ENCODE data around the gene SNTG2. TPM values are rescaled to one million over a fixed set of nuclear protein-coding genes. Genes with fewer than 3 reads are reported as not detected.

The SNTG2 gene
- total and polyA plus RNA-seq, 10 of the 15 experiments (the other 5 are each of a cell fraction or from before 2014, with no cell fraction given), result not detected

GRCh38 chr2:1041012-1041805 lies 90.6 kb downstream of the SNTG2 start:
- H3K9me3 ChIP-seq (replicated peaks; ENCODE audit: control insufficient read depth, insufficient read depth, low read length), result peaks cover 3% of the 10 kb centered on the region; the same call in 2 of the 3 replicates
- ChIA-PET POLR2A (no interaction called here), RAD21 (ENCODE audit: unreplicated experiment) (no interaction called here), CTCF (no interaction called here), SMC1A (ENCODE audit: uncharacterized antibody, unreplicated experiment) (no interaction called here)
- no peak for FAIRE-seq
- BruUV-seq (replicated peaks), result no TSS peak
- no peak for ATAC-seq
- no peak overlapping the region for H2AFZ ChIP-seq (ENCODE audit: control insufficient read depth, low read depth, low read length)
- TF ChIP-seq BACH1 (IDR thresholded peaks at IDR 0.05; ENCODE audit: borderline replicate concordance), result no peak
- 24% methylated on average over 9 of the region's 9 CpGs for WGBS (ENCODE audit: insufficient coverage, insufficient replicate concordance, low lambda C conversion rate, missing lambda C conversion rate)
- H3K4me2 ChIP-seq (ENCODE audit: control insufficient read depth, insufficient read depth), result no peak overlapping the region
- in situ Hi-C loops (cut with MboI) (no loop called here), intact Hi-C loops (cut with micrococcal nuclease; ENCODE audit: unreplicated experiment) (no loop called here)
- DNase-seq (ENCODE audit: low read depth, low spot score), result no peak
- no peaks in the 10 kb centered on the region for H4K20me1 ChIP-seq (ENCODE audit: control insufficient read depth, insufficient read depth)
- no peak overlapping the region for H3K27ac ChIP-seq (ENCODE audit: control insufficient read depth, insufficient read depth)
- no peaks in the 10 kb centered on the region for H3K36me3 ChIP-seq (ENCODE audit: control insufficient read depth in 2 of 2, insufficient read depth in 2 of 2, low read length in 1 of 2)
- H3K4me1 ChIP-seq (ENCODE audit: control insufficient read depth, insufficient read depth, low read length), result no peaks in the 10 kb centered on the region
- H3K4me3 ChIP-seq, result no peak overlapping the region
- H3K27me3 ChIP-seq (replicated peaks in 1 of 2; ENCODE audit: control insufficient read depth in 2 of 2, insufficient read depth in 2 of 2, low read length in 1 of 2), result no peaks in the 10 kb centered on the region
- H3K9ac ChIP-seq (ENCODE audit: control insufficient read depth, insufficient read depth, low read length), result no peak overlapping the region
- H3K79me2 ChIP-seq (ENCODE audit: control insufficient read depth, insufficient read depth, low read length), result no peaks in the 10 kb centered on the region

- Histone ChIP-seq H3K4me1 (ENCODE audit: control insufficient read depth, insufficient read depth, low read length) (no peaks in the 10 kb centered on the region), H3K27me3 (replicated peaks in 1 of 2; ENCODE audit: control insufficient read depth in 2 of 2, insufficient read depth in 2 of 2, low read length in 1 of 2) (no peaks in the 10 kb centered on the region), H4K20me1 (ENCODE audit: control insufficient read depth, insufficient read depth) (no peaks in the 10 kb centered on the region), H2AFZ (ENCODE audit: control insufficient read depth, low read depth, low read length) (no peak overlapping the region), H3K27ac (ENCODE audit: control insufficient read depth, insufficient read depth) (no peak overlapping the region), H3K9ac (ENCODE audit: control insufficient read depth, insufficient read depth, low read length) (no peak overlapping the region), H3K36me3 (ENCODE audit: control insufficient read depth in 2 of 2, insufficient read depth in 2 of 2, low read length in 1 of 2) (no peaks in the 10 kb centered on the region), H3K4me3 (no peak overlapping the region), H3K79me2 (ENCODE audit: control insufficient read depth, insufficient read depth, low read length) (no peaks in the 10 kb centered on the region), H3K4me2 (ENCODE audit: control insufficient read depth, insufficient read depth) (no peak overlapping the region), H3K9me3 (replicated peaks; ENCODE audit: control insufficient read depth, insufficient read depth, low read length) (peaks cover 3% of the 10 kb centered on the region; the same call in 2 of the 3 replicates)
- RAD21 ChIA-PET (ENCODE audit: unreplicated experiment), result no interaction called here
- intact Hi-C loops (cut with micrococcal nuclease; ENCODE audit: unreplicated experiment), result no loop called here
- CTCF ChIA-PET, result no interaction called here
- BruUV-seq (replicated peaks), result no TSS peak
- DNase-seq (ENCODE audit: low read depth, low spot score) (no peak), FAIRE-seq (no peak), ATAC-seq (no peak)
- SMC1A ChIA-PET (ENCODE audit: uncharacterized antibody, unreplicated experiment), result no interaction called here
- POLR2A ChIA-PET, result interaction anchor here (0.6 kb wide), 1 partner anchor 660 kb away, joined by 3 read pairs; no protein-coding TSS in a partner anchor
- in situ Hi-C loops (cut with MboI), result no loop called here
- 0% methylated on average over 1 of the region's 1 CpG for WGBS (ENCODE audit: insufficient coverage, insufficient replicate concordance, low lambda C conversion rate, missing lambda C conversion rate)
- TF ChIP-seq MTA3 (IDR thresholded peaks at IDR 0.05; ENCODE audit: borderline replicate concordance, low read length), result no peak
- no peak for TF ChIP-seq SMAD1 (IDR thresholded peaks at IDR 0.05; ENCODE audit: low read depth, partially characterized antibody)
- TF ChIP-seq ATF2 (IDR thresholded peaks at IDR 0.05; ENCODE audit: low read length), result peak; percentile 24; the same call in 1 of the 2 replicates
- no peak for TF ChIP-seq ZNF622 (IDR thresholded peaks at IDR 0.05)
- TF ChIP-seq CEBPZ (IDR thresholded peaks at IDR 0.05; ENCODE audit: low read depth, low read length), result no peak
- no peak for TF ChIP-seq ASH2L (IDR thresholded peaks at IDR 0.05; ENCODE audit: borderline replicate concordance, low read depth)
- TF ChIP-seq ZNF384 (IDR thresholded peaks at IDR 0.05; ENCODE audit: borderline replicate concordance, low read depth, low read length), result no peak
- TF ChIP-seq SREBF2 (IDR thresholded peaks at IDR 0.05; ENCODE audit: low read length), result no peak
- TF ChIP-seq CBX3 (IDR thresholded peaks at IDR 0.05; ENCODE audit: borderline replicate concordance, low read depth), result no peak
- TF ChIP-seq RUNX3 (IDR thresholded peaks at IDR 0.05; ENCODE audit: low read length), result peak; percentile 15; the same call in 1 of the 2 replicates
- TF ChIP-seq ZSCAN29 (IDR thresholded peaks at IDR 0.05), result no peak
These were observed 94.5 kb downstream of the SNTG2 start for GRCh38 chr2:1045109-1045508.
